IMR-90 (cell line): ENCODE results near the gene TROAP. TPM values are rescaled to one million over a fixed set of nuclear protein-coding genes. Genes with fewer than 3 reads are reported as not detected.

ENCODE experiments used
- ATAC-seq: fragments of 200-7000 bp; cut with Tn5 transposase; 2 replicates; pipeline ENCODE4 v1.9.1; 2020; ENCODE audit warnings: low read depth, mild to moderate bottlenecking, moderate library complexity
- BruUV-seq: library from RNA; stranded (reverse); fragments of 400-500 nt; replicated peaks from 2 replicates; lab custom pipeline; 2021; lab: Mats Ljungman, UMichigan
- CTCF ChIA-PET: fragments of 300-600 bp; formaldehyde crosslinking; extraction: SDS; loops from one replicate; lab custom pipeline; 2021; ENCODE audit warnings: antibody characterized with exemption; lab: Yijun Ruan, JAX
- POLR2A ChIA-PET: fragments of 300-600 bp; sonication (Branson Sonifier 250); formaldehyde crosslinking; loops from one replicate; lab custom pipeline; 2022; ENCODE audit warnings: antibody characterized with exemption; ENCODE audit not compliant: unreplicated experiment; lab: Charles Lee
- DNase-seq: peaks from one replicate; pipeline ENCODE4 v3.0.0; 2013
- H2AFZ ChIP-seq: replicated peaks from 2 replicates; pipeline ENCODE3; 2013; ENCODE audit warnings: low read length, mild to moderate bottlenecking; ENCODE audit not compliant: poor library complexity
- H2AK5ac ChIP-seq: 2 replicates; pipeline ENCODE4 v1.6.1; 2013; ENCODE audit warnings: low read depth, low read length, inconsistent platforms
- H2AK9ac ChIP-seq: replicated peaks from 2 replicates; pipeline ENCODE3; 2013; ENCODE audit warnings: mild to moderate bottlenecking, low read depth, low read length, moderate library complexity; ENCODE audit not compliant: poor library complexity
- H2BK120ac ChIP-seq: 2 replicates; pipeline ENCODE4 v1.6.1; 2013; ENCODE audit warnings: low read depth, low read length, inconsistent platforms
- H2BK15ac ChIP-seq: 3 replicates; pipeline ENCODE4 v1.6.1; 2013; ENCODE audit warnings: low read depth, low read length, inconsistent platforms
- H2BK20ac ChIP-seq: 2 replicates; pipeline ENCODE4 v1.6.1; 2013; ENCODE audit warnings: low read depth, mild to moderate bottlenecking, inconsistent platforms, low read length, moderate library complexity
- H2BK5ac ChIP-seq: 2 replicates; pipeline ENCODE4 v1.6.1; 2013; ENCODE audit warnings: mild to moderate bottlenecking, low read depth, low read length, inconsistent platforms; ENCODE audit not compliant: poor library complexity, severe bottlenecking
- H3K14ac ChIP-seq: replicated peaks from 2 replicates; pipeline ENCODE4 v1.6.1; 2013; ENCODE audit warnings: low read depth, low read length, inconsistent platforms
- H3K18ac ChIP-seq: 2 replicates; pipeline ENCODE4 v1.6.1; 2013; ENCODE audit warnings: low read depth, low read length, control low read depth
- H3K23ac ChIP-seq: 2 replicates; pipeline ENCODE4 v1.6.1; 2013; ENCODE audit warnings: low read depth, low read length, inconsistent platforms
- H3K27ac ChIP-seq: 2 replicates; pipeline ENCODE4 v1.5.1; 2013; ENCODE audit warnings: mild to moderate bottlenecking, control low read depth, low read length; ENCODE audit not compliant: insufficient read depth
- H3K27me3 ChIP-seq: 2 replicates; pipeline ENCODE4 v1.6.1; 2013; ENCODE audit warnings: low read length; ENCODE audit not compliant: control insufficient read depth, insufficient read depth
- H3K36me3 ChIP-seq: 2 replicates; pipeline ENCODE4 v1.6.1; 2013; ENCODE audit warnings: low read length, mixed read lengths; ENCODE audit not compliant: control insufficient read depth, insufficient read depth
- H3K4ac ChIP-seq: 2 replicates; pipeline ENCODE4 v1.6.1; 2013; ENCODE audit warnings: low read depth, low read length, inconsistent platforms
- H3K4me1 ChIP-seq: 2 replicates; pipeline ENCODE4 v1.6.1; 2013; ENCODE audit warnings: low read length, mixed read lengths; ENCODE audit not compliant: control insufficient read depth, insufficient read depth
- H3K4me2 ChIP-seq: 2 replicates; pipeline ENCODE4 v1.6.1; 2013; ENCODE audit warnings: low read depth, mild to moderate bottlenecking, control low read depth, low read length, moderate library complexity
- H3K4me3 ChIP-seq: 2 replicates; pipeline ENCODE4 v1.5.1; 2013; ENCODE audit warnings: low read depth, mild to moderate bottlenecking, control low read depth, low read length, moderate library complexity; ENCODE audit not compliant: insufficient read depth
- H3K56ac ChIP-seq: 2 replicates; pipeline ENCODE4 v1.6.1; 2013; ENCODE audit warnings: low read length, inconsistent platforms; ENCODE audit not compliant: insufficient read depth; ENCODE audit errors: extremely low read depth
- H3K79me1 ChIP-seq, 2 experiments: 2 replicates each; pipeline ENCODE4 v1.6.1; 2013; ENCODE audit warnings: low read length in 2 of 2, inconsistent platforms in 1 of 2, low read depth in 1 of 2
- H3K9ac ChIP-seq: 2 replicates; pipeline ENCODE4 v1.6.1; 2013; ENCODE audit warnings: low read depth, low read length, control low read depth
- H3K9me1 ChIP-seq: 2 replicates; pipeline ENCODE4 v1.6.1; 2013; ENCODE audit warnings: low read length, inconsistent platforms; ENCODE audit not compliant: insufficient read depth
- H3K9me3 ChIP-seq: 2 replicates; pipeline ENCODE4 v1.6.1; 2013; ENCODE audit warnings: low read length; ENCODE audit not compliant: control insufficient read depth, insufficient read depth
- H4K20me1 ChIP-seq: 2 replicates; pipeline ENCODE4 v1.6.1; 2013; ENCODE audit warnings: low read length, inconsistent platforms; ENCODE audit not compliant: insufficient read depth
- H4K5ac ChIP-seq: 2 replicates; pipeline ENCODE4 v1.6.1; 2013; ENCODE audit warnings: mild to moderate bottlenecking, low read depth, low read length, control low read depth
- H4K8ac ChIP-seq, 2 experiments: 2 replicates each; pipeline ENCODE4 v1.6.1; 2013; ENCODE audit warnings: low read depth in 2 of 2, low read length in 2 of 2, control low read depth in 1 of 2, inconsistent platforms in 1 of 2
- H4K91ac ChIP-seq: 2 replicates; pipeline ENCODE4 v1.6.1; 2013; ENCODE audit warnings: low read depth, low read length, inconsistent platforms; ENCODE audit not compliant: insufficient read depth
- CEBPB ChIP-seq: IDR thresholded peaks from 2 replicates; pipeline ENCODE4 v1.6.1; 2012; ENCODE audit warnings: low read depth, low read length, improper control_type of control experiment
- CHD1 ChIP-seq: IDR thresholded peaks from 2 replicates; pipeline ENCODE4 v1.6.1; 2012; ENCODE audit warnings: low read depth, low read length, improper control_type of control experiment
- FOS ChIP-seq: fragments of 150-350 bp; IDR thresholded peaks from 2 replicates; pipeline ENCODE4 v1.6.1; 2016; ENCODE audit warnings: low read depth, low read length
- MAFK ChIP-seq: IDR thresholded peaks from 2 replicates; pipeline ENCODE4 v1.6.1; 2012; ENCODE audit warnings: low read depth, low read length, improper control_type of control experiment
- MAZ ChIP-seq: IDR thresholded peaks from 2 replicates; pipeline ENCODE4 v1.6.1; 2012; ENCODE audit warnings: low read depth, mild to moderate bottlenecking, low read length, improper control_type of control experiment, moderate library complexity, borderline replicate concordance
- MXI1 ChIP-seq: IDR thresholded peaks from 2 replicates; pipeline ENCODE4 v1.6.1; 2012; ENCODE audit warnings: low read depth, mild to moderate bottlenecking, low read length, moderate library complexity, borderline replicate concordance
- NFE2L2 ChIP-seq: fragments of 150-350 bp; IDR thresholded peaks from 2 replicates; pipeline ENCODE4 v1.6.1; 2016; ENCODE audit warnings: low read depth, mild to moderate bottlenecking, low read length
- RAD21 ChIP-seq: IDR thresholded peaks from 2 replicates; pipeline ENCODE4 v1.6.1; 2012; ENCODE audit warnings: low read length, improper control_type of control experiment
- RCOR1 ChIP-seq: IDR thresholded peaks from 2 replicates; pipeline ENCODE4 v1.6.1; 2012; ENCODE audit warnings: mild to moderate bottlenecking, low read length, improper control_type of control experiment; ENCODE audit not compliant: insufficient replicate concordance
- SMC3 ChIP-seq: fragments of 150-350 bp; IDR thresholded peaks from 2 replicates; pipeline ENCODE4 v1.6.1; 2016; ENCODE audit warnings: low read depth, mild to moderate bottlenecking, antibody characterized with exemption, low read length, moderate library complexity
- WGBS, 2 experiments: methylation state at CpG; one replicate each; pipeline versions ENCODE4 v1.1.5 to v1.1.7; 2013; ENCODE audit warnings: missing lambda C conversion rate in 2 of 2; ENCODE audit not compliant: insufficient read length in 1 of 2; ENCODE audit errors: extremely low coverage in 2 of 2; 5-methylcytosine and 5-hydroxymethylcytosine counted together
- dilution Hi-C: fragments of 300-500 bp; cut with HindIII; formaldehyde crosslinking; loops from one replicate; pipeline ENCODE4 v1.14.3; 2018; ENCODE audit warnings: low sequenced_read_pairs; ENCODE audit not compliant: unreplicated experiment
- in situ Hi-C: fragments of 300-500 bp; cut with MboI; formaldehyde crosslinking; loops from 3 replicates; pipeline ENCODE4 v1.14.3; 2019; ENCODE audit warnings: low sequenced_read_pairs, inconsistent platforms, mixed read lengths
- intact Hi-C: fragments of 100-400 bp; cut with micrococcal nuclease; formaldehyde crosslinking; loops from 2 replicates; pipeline ENCODE4 v1.10.0; 2022
- polyA plus RNA-seq, 3 experiments: library from polyadenylated mRNA; depleted of rRNA; stranded (reverse); fragments of >200 nt; gene quantifications; 2 replicates each; pipeline ENCODE4 v1.2.3, GENCODE V29; 2012; ENCODE audit warnings: low replicate concordance in 1 of 3
- total RNA-seq: library from RNA; depleted of rRNA; stranded (reverse); fragments of >200 nt; gene quantifications from 2 replicates; pipeline ENCODE4 v1.2.3, GENCODE V29; 2012
- TF ChIP-seq, protein P1 (sequence below): fragments of 150-350 bp; IDR thresholded peaks from 2 replicates; pipeline ENCODE4 v1.6.1; 2017; ENCODE audit warnings: mild to moderate bottlenecking, antibody characterized with exemption, low read length, low read depth
- TF ChIP-seq, protein P2 (sequence below): fragments of 150-350 bp; IDR thresholded peaks from 2 replicates; pipeline ENCODE4 v1.6.1; 2016; ENCODE audit warnings: low read depth, mild to moderate bottlenecking, low read length, moderate library complexity, borderline replicate concordance
- TF ChIP-seq, protein P3 (sequence below): conservative IDR thresholded peaks from 2 replicates; pipeline ENCODE4 v1.5.1; 2012; ENCODE audit warnings: mild to moderate bottlenecking, low read depth, low read length, improper control_type of control experiment

The TROAP gene
- total and polyA plus RNA-seq, 2 of the 4 experiments (the other 2 are of a cell fraction) = 21.5 to 29.3 TPM

DNA sequence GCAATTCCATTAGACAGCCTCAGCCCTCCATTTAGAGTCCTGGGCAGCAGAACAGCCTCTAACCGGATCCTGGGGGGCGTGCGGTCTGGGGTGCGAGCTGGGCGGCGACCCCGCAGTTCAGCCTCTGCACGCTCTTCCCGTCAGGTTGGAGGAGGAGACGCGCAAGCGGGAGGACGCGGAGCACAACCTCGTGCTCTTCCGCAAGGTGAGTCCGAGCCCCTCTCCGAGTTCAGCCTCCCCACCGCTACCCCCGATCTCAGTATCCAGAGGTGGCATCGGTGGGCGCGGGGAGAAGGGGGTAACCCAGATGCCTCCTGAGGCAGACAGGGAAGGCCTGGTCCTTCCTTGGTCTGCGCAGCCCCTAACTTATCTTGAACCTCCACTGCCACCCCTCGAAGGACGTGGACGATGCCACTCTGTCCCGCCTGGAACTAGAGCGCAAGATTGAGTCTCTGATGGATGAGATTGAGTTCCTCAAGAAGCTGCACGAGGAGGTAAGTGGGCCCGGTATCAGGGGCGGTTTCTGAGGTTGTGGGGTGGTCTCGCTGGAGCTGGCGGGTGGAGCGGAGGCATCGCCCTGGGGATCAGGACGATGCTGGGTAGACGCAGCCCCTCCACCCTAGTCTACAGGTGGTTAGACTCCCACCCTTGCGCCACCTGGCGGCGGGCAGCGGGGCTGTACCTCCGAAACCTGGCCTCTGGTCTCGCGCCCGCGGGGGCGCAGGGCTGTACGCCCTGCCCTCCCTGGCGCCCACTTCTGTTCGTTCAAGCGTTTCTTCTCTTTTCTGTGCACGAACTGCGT is 26.8 kb upstream of the TROAP start:
- Histone ChIP-seq H3K4me3 (no peak overlapping the region), H3K27me3 (peaks cover 61% of the 10 kb centered on the region), H3K23ac (peak overlapping the region; percentile 43; the same call in 1 of the 2 replicates), H2BK120ac (no peak overlapping the region), H3K4ac (no peak overlapping the region), H3K4me2 (no peak overlapping the region; the same call in 1 of the 2 replicates), H2BK20ac (no peak overlapping the region), H3K4me1 (peaks cover 7% of the 10 kb centered on the region), H3K14ac (no peak overlapping the region), H4K5ac (no peak overlapping the region), H4K20me1 (no peaks in the 10 kb centered on the region), H3K36me3 (no peaks in the 10 kb centered on the region), H3K56ac (no peak overlapping the region), H2AK5ac (no peak overlapping the region), H4K8ac (no peak overlapping the region), H2BK5ac (no peak overlapping the region), H2AK9ac (peak overlapping the region; percentile 44), H3K27ac (no peak overlapping the region), H4K91ac (no peak overlapping the region), H3K9me3 (peaks cover 6% of the 10 kb centered on the region; the same call in 1 of the 2 replicates), H3K9ac (no peak overlapping the region), H2AFZ (peak overlapping the region; percentile 67), H2BK15ac (no peak overlapping the region), H3K18ac (no peak overlapping the region), H3K9me1 (no peaks in the 10 kb centered on the region), H3K79me1 (no peaks in the 10 kb centered on the region)
- intact Hi-C loops (no loop called here), in situ Hi-C loops (no loop called here), dilution Hi-C loops (no loop called here)
- DNase-seq = no peak
- CTCF ChIA-PET = interaction anchor here (0.9 kb wide), 1 partner anchor 47 kb away, joined by 4 read pairs; no protein-coding TSS in a partner anchor
- 25% methylated on average over 16 of the region's 54 CpGs; no CpG with 5 or more reads in 1 of the 2 experiments for WGBS, 2 experiments
- TF ChIP-seq RCOR1 = no peak
- no peak for TF ChIP-seq MAZ
- TF ChIP-seq, protein P1, sequence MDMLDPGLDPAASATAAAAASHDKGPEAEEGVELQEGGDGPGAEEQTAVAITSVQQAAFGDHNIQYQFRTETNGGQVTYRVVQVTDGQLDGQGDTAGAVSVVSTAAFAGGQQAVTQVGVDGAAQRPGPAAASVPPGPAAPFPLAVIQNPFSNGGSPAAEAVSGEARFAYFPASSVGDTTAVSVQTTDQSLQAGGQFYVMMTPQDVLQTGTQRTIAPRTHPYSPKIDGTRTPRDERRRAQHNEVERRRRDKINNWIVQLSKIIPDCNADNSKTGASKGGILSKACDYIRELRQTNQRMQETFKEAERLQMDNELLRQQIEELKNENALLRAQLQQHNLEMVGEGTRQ = no peak
- no peak for TF ChIP-seq FOS
- no peak for TF ChIP-seq MAFK
- no peak for TF ChIP-seq RAD21
- no peak for TF ChIP-seq MXI1
- TF ChIP-seq, protein P2, sequence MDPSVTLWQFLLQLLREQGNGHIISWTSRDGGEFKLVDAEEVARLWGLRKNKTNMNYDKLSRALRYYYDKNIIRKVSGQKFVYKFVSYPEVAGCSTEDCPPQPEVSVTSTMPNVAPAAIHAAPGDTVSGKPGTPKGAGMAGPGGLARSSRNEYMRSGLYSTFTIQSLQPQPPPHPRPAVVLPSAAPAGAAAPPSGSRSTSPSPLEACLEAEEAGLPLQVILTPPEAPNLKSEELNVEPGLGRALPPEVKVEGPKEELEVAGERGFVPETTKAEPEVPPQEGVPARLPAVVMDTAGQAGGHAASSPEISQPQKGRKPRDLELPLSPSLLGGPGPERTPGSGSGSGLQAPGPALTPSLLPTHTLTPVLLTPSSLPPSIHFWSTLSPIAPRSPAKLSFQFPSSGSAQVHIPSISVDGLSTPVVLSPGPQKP = no peak
- no peak for TF ChIP-seq NFE2L2
- TF ChIP-seq CEBPB = no peak
- TF ChIP-seq SMC3 = peak; percentile 16; the same call in 1 of the 2 replicates
- TF ChIP-seq, protein P3, sequence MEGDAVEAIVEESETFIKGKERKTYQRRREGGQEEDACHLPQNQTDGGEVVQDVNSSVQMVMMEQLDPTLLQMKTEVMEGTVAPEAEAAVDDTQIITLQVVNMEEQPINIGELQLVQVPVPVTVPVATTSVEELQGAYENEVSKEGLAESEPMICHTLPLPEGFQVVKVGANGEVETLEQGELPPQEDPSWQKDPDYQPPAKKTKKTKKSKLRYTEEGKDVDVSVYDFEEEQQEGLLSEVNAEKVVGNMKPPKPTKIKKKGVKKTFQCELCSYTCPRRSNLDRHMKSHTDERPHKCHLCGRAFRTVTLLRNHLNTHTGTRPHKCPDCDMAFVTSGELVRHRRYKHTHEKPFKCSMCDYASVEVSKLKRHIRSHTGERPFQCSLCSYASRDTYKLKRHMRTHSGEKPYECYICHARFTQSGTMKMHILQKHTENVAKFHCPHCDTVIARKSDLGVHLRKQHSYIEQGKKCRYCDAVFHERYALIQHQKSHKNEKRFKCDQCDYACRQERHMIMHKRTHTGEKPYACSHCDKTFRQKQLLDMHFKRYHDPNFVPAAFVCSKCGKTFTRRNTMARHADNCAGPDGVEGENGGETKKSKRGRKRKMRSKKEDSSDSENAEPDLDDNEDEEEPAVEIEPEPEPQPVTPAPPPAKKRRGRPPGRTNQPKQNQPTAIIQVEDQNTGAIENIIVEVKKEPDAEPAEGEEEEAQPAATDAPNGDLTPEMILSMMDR = peak; percentile 47
- no peak for TF ChIP-seq CHD1
- POLR2A ChIA-PET = no interaction called here
- no TSS peak for BruUV-seq
- peak; percentile 38; the same call in 1 of the 2 replicates for ATAC-seq
